Measurements from ENCODE around the gene TM9SF2. TPM values are rescaled to one million over a fixed set of nuclear protein-coding genes. Genes with fewer than 3 reads are reported as not detected.
A peak's percentile ranks its signal among the peaks of the same experiment; 100 is the strongest.

Gene TM9SF2
- total RNA-seq, 1 experiment from 2014 or later: 52.2 TPM

- Mint-ChIP-seq H3K27ac (ENCODE audit: unreplicated experiment) (peak overlapping the region; percentile 87), H3K9me3 (ENCODE audit: low read depth, unreplicated experiment) (no peaks in the 10 kb centered on the region), H3K4me1 (ENCODE audit: low read depth, unreplicated experiment) (peaks cover 7% of the 10 kb centered on the region), H3K36me3 (ENCODE audit: insufficient read depth, unreplicated experiment) (peaks cover 59% of the 10 kb centered on the region), H3K4me3 (ENCODE audit: low read depth, unreplicated experiment) (peak overlapping the region; percentile 86), H3K27me3 (ENCODE audit: unreplicated experiment) (no peaks in the 10 kb centered on the region)
- no peak for TF ChIP-seq CTCF (IDR thresholded peaks at IDR 0.05; ENCODE audit: unreplicated experiment)
- CTCF ChIA-PET: no interaction called here
- BruUV-seq (replicated peaks): no TSS peak
- peak; percentile 50 for DNase-seq
- intact Hi-C loops (cut with micrococcal nuclease; ENCODE audit: unreplicated experiment): no loop called here
These were observed 4.8 kb upstream of the TM9SF2 start for GRCh38 chr13:99496184-99497142.

- CTCF ChIA-PET: interaction anchor here (0.9 kb wide), 1 partner anchor 46 kb away, joined by 6 read pairs; no protein-coding TSS in a partner anchor
- intact Hi-C loops (cut with micrococcal nuclease; ENCODE audit: unreplicated experiment): no loop called here
- DNase-seq: peak; percentile 82
- H3K36me3 Mint-ChIP-seq (ENCODE audit: insufficient read depth, unreplicated experiment): peaks cover 69% of the 10 kb centered on the region
- H3K27me3 Mint-ChIP-seq (ENCODE audit: unreplicated experiment): no peaks in the 10 kb centered on the region
- BruUV-seq (replicated peaks): no TSS peak
- peaks cover 7% of the 10 kb centered on the region for H3K4me1 Mint-ChIP-seq (ENCODE audit: low read depth, unreplicated experiment)
- peak overlapping the region; percentile 90 for H3K27ac Mint-ChIP-seq (ENCODE audit: unreplicated experiment)
- no peak for TF ChIP-seq CTCF (IDR thresholded peaks at IDR 0.05; ENCODE audit: unreplicated experiment)
- H3K9me3 Mint-ChIP-seq (ENCODE audit: low read depth, unreplicated experiment): no peaks in the 10 kb centered on the region
- peak overlapping the region; percentile 70 for H3K4me3 Mint-ChIP-seq (ENCODE audit: low read depth, unreplicated experiment)
These were observed 2.8 kb upstream of the TM9SF2 start for GRCh38 chr13:99498171-99499161.

- H3K36me3 Mint-ChIP-seq (ENCODE audit: insufficient read depth, unreplicated experiment): peaks cover 47% of the 10 kb centered on the region
- H3K9me3 Mint-ChIP-seq (ENCODE audit: low read depth, unreplicated experiment): no peaks in the 10 kb centered on the region
- peak overlapping the region; percentile 82 for H3K27ac Mint-ChIP-seq (ENCODE audit: unreplicated experiment)
- H3K4me3 Mint-ChIP-seq (ENCODE audit: low read depth, unreplicated experiment): peak overlapping the region; percentile 80
- CTCF ChIA-PET: no interaction called here
- TF ChIP-seq CTCF (IDR thresholded peaks at IDR 0.05; ENCODE audit: unreplicated experiment): no peak
- no peaks in the 10 kb centered on the region for H3K27me3 Mint-ChIP-seq (ENCODE audit: unreplicated experiment)
- intact Hi-C loops (cut with micrococcal nuclease; ENCODE audit: unreplicated experiment): no loop called here
- no TSS peak for BruUV-seq (replicated peaks)
- DNase-seq: no peak
- H3K4me1 Mint-ChIP-seq (ENCODE audit: low read depth, unreplicated experiment): peaks cover 7% of the 10 kb centered on the region
These were observed 461 bp upstream of the TM9SF2 start for GRCh38 chr13:99500839-99501183.

GRCh38 chr13:99501848-99502301, 603 bp downstream of the TM9SF2 start:
- peaks cover 7% of the 10 kb centered on the region for H3K4me1 Mint-ChIP-seq (ENCODE audit: low read depth, unreplicated experiment)
- peak overlapping the region; percentile 80 for H3K4me3 Mint-ChIP-seq (ENCODE audit: low read depth, unreplicated experiment)
- TF ChIP-seq CTCF (IDR thresholded peaks at IDR 0.05; ENCODE audit: unreplicated experiment): no peak
- no TSS peak for BruUV-seq (replicated peaks)
- no peak for DNase-seq
- H3K27ac Mint-ChIP-seq (ENCODE audit: unreplicated experiment): peak overlapping the region; percentile 82
- peaks cover 39% of the 10 kb centered on the region for H3K36me3 Mint-ChIP-seq (ENCODE audit: insufficient read depth, unreplicated experiment)
- H3K27me3 Mint-ChIP-seq (ENCODE audit: unreplicated experiment): no peaks in the 10 kb centered on the region
- no peaks in the 10 kb centered on the region for H3K9me3 Mint-ChIP-seq (ENCODE audit: low read depth, unreplicated experiment)
- CTCF ChIA-PET: no interaction called here
- intact Hi-C loops (cut with micrococcal nuclease; ENCODE audit: unreplicated experiment): no loop called here
